H1 (cell line): ENCODE data around the gene PLK5. TPM values are rescaled to one million over a fixed set of nuclear protein-coding genes. Genes with fewer than 3 reads are reported as not detected.

Source experiments
- CTCF ChIA-PET: fragments of 300-600 bp; sonication (Branson Sonifier 250); formaldehyde crosslinking; loops from one replicate; lab custom pipeline; 2021; ENCODE audit not compliant: partially characterized antibody; lab: Charles Lee
- POLR2A ChIA-PET: fragments of 300-600 bp; sonication (Branson Sonifier 250); formaldehyde crosslinking; loops from one replicate; lab custom pipeline; 2021; ENCODE audit warnings: inconsistent platforms; ENCODE audit not compliant: partially characterized antibody; lab: Charles Lee
- DNase-seq, 2 experiments: peaks; one replicate each; pipeline versions ENCODE4 v3.0.0 to v3.0.0-alpha.2; 2010 to 2022; ENCODE audit warnings: low spot score in 2 of 2, low read depth in 1 of 2, mixed read lengths in 1 of 2
- FAIRE-seq: peaks from 2 replicates; lab custom pipeline; 2011; peaks lifted over from hg19 to GRCh38; lab: Jason Lieb, UNC
- H2AFZ ChIP-seq: 2 replicates; pipeline ENCODE4 v1.8.1; 2012; ENCODE audit warnings: low read length, inconsistent platforms
- H2AK5ac ChIP-seq: 2 replicates; pipeline ENCODE4 v1.6.1; 2013; ENCODE audit warnings: low read depth, low read length
- H2BK120ac ChIP-seq: replicated peaks from 2 replicates; pipeline ENCODE3; 2013; ENCODE audit warnings: low read depth, low read length, inconsistent platforms
- H2BK12ac ChIP-seq: 2 replicates; pipeline ENCODE4 v1.6.1; 2013; ENCODE audit warnings: low read depth, low read length
- H2BK15ac ChIP-seq: 2 replicates; pipeline ENCODE4 v1.6.1; 2013; ENCODE audit warnings: low read length
- H2BK20ac ChIP-seq: 2 replicates; pipeline ENCODE4 v1.6.1; 2013; ENCODE audit warnings: low read length
- H2BK5ac ChIP-seq: 2 replicates; pipeline ENCODE4 v1.6.1; 2013; ENCODE audit warnings: low read depth, low read length
- H3K14ac ChIP-seq: 2 replicates; pipeline ENCODE4 v1.6.1; 2013; ENCODE audit warnings: inconsistent platforms; ENCODE audit not compliant: insufficient read length
- H3K18ac ChIP-seq: 2 replicates; pipeline ENCODE4 v1.6.1; 2013; ENCODE audit warnings: low read length; ENCODE audit errors: extremely low read depth
- H3K23ac ChIP-seq: 2 replicates; pipeline ENCODE4 v1.6.1; 2013; ENCODE audit warnings: inconsistent platforms; ENCODE audit not compliant: insufficient read length
- H3K23me2 ChIP-seq: 2 replicates; pipeline ENCODE4 v1.6.1; 2013; ENCODE audit warnings: low read depth, low read length
- H3K27ac ChIP-seq: 2 replicates; pipeline ENCODE4 v1.6.1; 2011; ENCODE audit warnings: low read depth, low read length, inconsistent platforms
- H3K27me3 ChIP-seq, 4 experiments: replicated peaks in 1 of 4; 1 replicate in 1 of 4; 2 replicates in 3 of 4; pipeline versions ENCODE4 v1.6.1 to v1.8.1; 2011 to 2013; ENCODE audit warnings: low read length in 3 of 4, mild to moderate bottlenecking in 3 of 4, inconsistent platforms in 2 of 4, mixed read lengths in 2 of 4, moderate library complexity in 1 of 4; ENCODE audit not compliant: control insufficient read depth in 3 of 4, insufficient read depth in 3 of 4; ENCODE audit errors: extremely low read depth in 1 of 4
- H3K36me3 ChIP-seq, 4 experiments: 2 replicates each; pipeline versions ENCODE4 v1.6.1 to v1.8.1; 2011 to 2013; ENCODE audit warnings: mild to moderate bottlenecking in 4 of 4, low read length in 3 of 4, moderate library complexity in 2 of 4, control low read depth in 1 of 4, inconsistent platforms in 1 of 4; ENCODE audit not compliant: insufficient read depth in 4 of 4, control insufficient read depth in 2 of 4
- H3K4ac ChIP-seq: replicated peaks from 2 replicates; pipeline ENCODE3; 2013; ENCODE audit warnings: low read length, low read depth, mixed read lengths, inconsistent platforms; ENCODE audit not compliant: insufficient read length
- H3K4me1 ChIP-seq, 4 experiments: replicated peaks in 1 of 4; 1 replicate in 1 of 4; 2 replicates in 3 of 4; pipeline versions ENCODE4 v1.6.1 to v1.8.1; 2011 to 2013; ENCODE audit warnings: low read length in 3 of 4, inconsistent platforms in 2 of 4, mixed read lengths in 1 of 4; ENCODE audit not compliant: insufficient read depth in 4 of 4, control insufficient read depth in 3 of 4
- H3K4me2 ChIP-seq, 2 experiments: 2 replicates each; pipeline versions ENCODE4 v1.6.1 to v1.8.1; 2011 to 2013; ENCODE audit warnings: low read depth in 2 of 2, low read length in 2 of 2, control low read depth in 1 of 2, inconsistent platforms in 1 of 2, mild to moderate bottlenecking in 1 of 2; ENCODE audit not compliant: insufficient read depth in 1 of 2
- H3K4me3 ChIP-seq, 4 experiments: fragments of 200-600, 300-600 bp in 1 of 4; sonication (generic), shearing (Covaris generic), sonication (Bioruptor Twin) in 1 of 4; 2 replicates each; pipeline versions ENCODE4 v1.5.1 to v1.8.1; 2011 to 2016; ENCODE audit warnings: low read length in 4 of 4, low read depth in 3 of 4, control low read depth in 2 of 4, inconsistent platforms in 2 of 4, mild to moderate bottlenecking in 2 of 4, mixed read lengths in 1 of 4, moderate library complexity in 1 of 4; ENCODE audit not compliant: insufficient read depth in 2 of 4; ENCODE audit errors: extremely low read depth in 1 of 4
- H3K56ac ChIP-seq: replicated peaks from 2 replicates; pipeline ENCODE3; 2013; ENCODE audit warnings: low read depth, mild to moderate bottlenecking, mixed read lengths, low read length, inconsistent platforms; ENCODE audit not compliant: insufficient read length
- H3K79me1 ChIP-seq: 2 replicates; pipeline ENCODE4 v1.6.1; 2013; ENCODE audit warnings: low read depth, low read length, control low read depth
- H3K79me2 ChIP-seq, 2 experiments: 2 replicates each; pipeline versions ENCODE4 v1.6.1 to v1.8.1; 2012 to 2013; ENCODE audit warnings: low read length in 2 of 2, mild to moderate bottlenecking in 2 of 2, inconsistent platforms in 1 of 2; ENCODE audit not compliant: insufficient read depth in 2 of 2, control insufficient read depth in 1 of 2
- H3K9ac ChIP-seq, 4 experiments: replicated peaks in 1 of 4; 1 replicate in 1 of 4; 2 replicates in 3 of 4; pipeline versions ENCODE4 v1.6.1 to v1.8.1; 2011 to 2013; ENCODE audit warnings: low read depth in 3 of 4, low read length in 3 of 4, control low read depth in 2 of 4, mild to moderate bottlenecking in 2 of 4, moderate library complexity in 2 of 4, inconsistent platforms in 1 of 4; ENCODE audit errors: extremely low read depth in 1 of 4
- H3K9me3 ChIP-seq, 2 experiments: 2 replicates each; pipeline versions ENCODE4 v1.6.1 to v1.8.1; 2012 to 2013; ENCODE audit warnings: mild to moderate bottlenecking in 2 of 2, moderate library complexity in 2 of 2, control low read depth in 1 of 2, inconsistent platforms in 1 of 2, low read depth in 1 of 2, low read length in 1 of 2, mixed read lengths in 1 of 2; ENCODE audit not compliant: insufficient read depth in 2 of 2
- H4K20me1 ChIP-seq, 2 experiments: replicated peaks in 1 of 2; 2 replicates each; pipeline versions ENCODE3 to v1.8.1; 2011 to 2013; ENCODE audit warnings: inconsistent platforms in 2 of 2, low read length in 2 of 2, mild to moderate bottlenecking in 1 of 2; ENCODE audit not compliant: insufficient read depth in 2 of 2, control insufficient read depth in 1 of 2
- H4K5ac ChIP-seq: 2 replicates; pipeline ENCODE4 v1.6.1; 2013; ENCODE audit warnings: low read length, low read depth, mixed read lengths, inconsistent platforms; ENCODE audit not compliant: insufficient read length
- H4K8ac ChIP-seq: 2 replicates; pipeline ENCODE4 v1.8.0; 2013; ENCODE audit warnings: mild to moderate bottlenecking, moderate library complexity, low read length, inconsistent platforms; ENCODE audit not compliant: insufficient read depth; ENCODE audit errors: extremely low read depth
- H4K91ac ChIP-seq: replicated peaks from 2 replicates; pipeline ENCODE3; 2013; ENCODE audit warnings: low read length, mixed read lengths, inconsistent platforms; ENCODE audit not compliant: insufficient read length
- ATF3 ChIP-seq: IDR thresholded peaks from 2 replicates; pipeline ENCODE4 v1.6.1; 2011; ENCODE audit warnings: low read depth, mild to moderate bottlenecking, low read length; ENCODE audit not compliant: insufficient read depth
- EGR1 ChIP-seq: IDR thresholded peaks from 2 replicates; pipeline ENCODE4 v1.6.1; 2011; ENCODE audit warnings: low read depth, low read length, borderline replicate concordance
- HDAC6 ChIP-seq: IDR thresholded peaks from one replicate; pipeline ENCODE4 v1.7.1; 2012; ENCODE audit warnings: low read depth, mild to moderate bottlenecking, inconsistent platforms, low read length, moderate library complexity
- POLR2A ChIP-seq, 2 experiments: IDR thresholded peaks; 1 replicate in 1 of 2; 2 replicates in 1 of 2; pipeline ENCODE4 v1.6.1; 2011; ENCODE audit warnings: low read depth in 2 of 2, low read length in 2 of 2, mild to moderate bottlenecking in 2 of 2; ENCODE audit errors: control extremely low read depth in 1 of 2
- TAF1 ChIP-seq: IDR thresholded peaks from 2 replicates; pipeline ENCODE4 v1.6.1; 2011; ENCODE audit warnings: mild to moderate bottlenecking, low read depth, low read length
- WGBS, 2 experiments: shearing (Covaris generic) in 1 of 2; methylation state at CpG; one replicate each; pipeline versions ENCODE4 v1.1.6 to v1.1.7; 2013 to 2015; ENCODE audit warnings: low lambda C conversion rate in 2 of 2, mixed read lengths in 2 of 2, inconsistent platforms in 1 of 2, low coverage in 1 of 2, missing lambda C conversion rate in 1 of 2; ENCODE audit not compliant: insufficient replicate concordance in 2 of 2, insufficient coverage in 1 of 2, insufficient read length in 1 of 2; ENCODE audit errors: extremely low coverage in 1 of 2, missing lambda C conversion rate in 1 of 2; 5-methylcytosine and 5-hydroxymethylcytosine counted together
- polyA plus RNA-seq, 7 experiments: library from polyadenylated mRNA; depleted of rRNA in 3 of 7; stranded (reverse) in 5 of 7; unstranded in 2 of 7; fragments of >200 nt in 5 of 7; fragments of 200-250 nt in 2 of 7; gene quantifications; 1 replicate in 5 of 7; 2 replicates in 1 of 7; 4 replicates in 1 of 7; pipeline versions ENCODE4 v1.2.1 to v1.2.3, GENCODE V29; 2011 to 2013; ENCODE audit warnings: missing spikeins in 2 of 7, mixed read lengths in 2 of 7
- total RNA-seq: library from RNA; stranded (reverse); fragmentation: NEBNext Ultra II Directional; extraction: Animal tissue kit (Norgen Biotek cat#: 25700); gene quantifications from 2 replicates; pipeline ENCODE4 v1.2.1, GENCODE V29; 2021
- TF ChIP-seq, protein P1 (sequence below): IDR thresholded peaks from 2 replicates; pipeline ENCODE4 v1.6.1; 2012; ENCODE audit warnings: inconsistent platforms

Gene PLK5
- total and polyA plus RNA-seq, 2 of the 8 experiments (the other 6 are each of a cell fraction or from before 2014, with no cell fraction given) = 0.43 to 0.45 TPM

DNA sequence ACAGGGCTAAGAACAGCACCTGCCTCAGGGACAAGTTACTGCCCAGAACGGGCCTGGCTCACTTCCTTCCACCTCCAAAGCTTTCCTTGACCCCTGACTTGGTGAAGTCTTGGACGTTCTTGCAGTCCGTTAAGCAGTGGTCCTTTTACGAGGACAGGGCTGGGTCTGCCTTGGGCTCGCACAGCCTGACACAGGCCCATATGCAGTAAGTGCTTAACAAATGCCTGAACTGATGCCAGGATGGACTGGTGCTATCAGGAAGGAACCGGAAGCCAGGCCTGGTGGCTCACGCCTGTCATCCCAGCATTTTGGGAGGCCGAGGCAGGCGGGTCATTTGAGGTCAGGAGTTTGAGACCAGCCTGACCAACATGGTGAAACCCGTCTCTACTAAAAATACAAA, 1.8 kb upstream of the PLK5 start:
- CTCF ChIA-PET = interaction anchor here (0.7 to 1.0 kb wide), 3 partner anchors 25 to 131 kb away, joined by 3 read pairs; no protein-coding TSS in a partner anchor
- peaks cover 19 to 36% (median 31%) of the 10 kb centered on the region in 4 experiments for H3K27me3 ChIP-seq

More for the DNA sequence above, 1.8 kb upstream of the PLK5 start:
- Histone ChIP-seq H2BK12ac (no peak overlapping the region), H2AK5ac (no peak overlapping the region), H3K4me1 (peaks cover 0 to 3% (median 1%) of the 10 kb centered on the region in 4 experiments; a peak in 3 of 7 replicates), H3K14ac (no peak overlapping the region), H3K23ac (no peak overlapping the region), H2BK15ac (no peak overlapping the region), H3K36me3 (no peaks in the 10 kb centered on the region; a peak in 1 of 8 replicates), H3K23me2 (peaks cover 8% of the 10 kb centered on the region; the same call in 1 of the 2 replicates), H2BK20ac (no peak overlapping the region), H3K79me1 (no peaks in the 10 kb centered on the region), H3K27ac (no peak overlapping the region), H2AFZ (no peak overlapping the region), H3K9ac (no peak overlapping the region), H3K4me3 (no peak overlapping the region), H4K5ac (no peak overlapping the region), H2BK120ac (no peak overlapping the region), H4K20me1 (peaks cover 8 to 14% of the 10 kb centered on the region in 2 experiments), H4K8ac (no peak overlapping the region), H3K56ac (no peak overlapping the region), H3K4ac (no peak overlapping the region), H3K18ac (no peak overlapping the region), H4K91ac (no peak overlapping the region), H3K4me2 (no peak overlapping the region), H3K9me3 (no peaks in the 10 kb centered on the region), H2BK5ac (no peak overlapping the region), H3K79me2 (no peaks in the 10 kb centered on the region)
- TF ChIP-seq, protein P1, sequence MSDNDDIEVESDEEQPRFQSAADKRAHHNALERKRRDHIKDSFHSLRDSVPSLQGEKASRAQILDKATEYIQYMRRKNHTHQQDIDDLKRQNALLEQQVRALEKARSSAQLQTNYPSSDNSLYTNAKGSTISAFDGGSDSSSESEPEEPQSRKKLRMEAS = no peak
- TF ChIP-seq ATF3 (no peak), EGR1 (no peak), POLR2A (IDR thresholded peaks at IDR 0.05; ENCODE audit: control extremely low read depth in 1 of 2, low read depth in 2 of 2, low read length in 2 of 2) (no peak), HDAC6 (no peak), TAF1 (no peak)
- no peak for FAIRE-seq
- 85% methylated on average over 9 of the region's 10 CpGs; no CpG with 5 or more reads in 1 of the 2 experiments for WGBS, 2 experiments
- DNase-seq = no peak
- POLR2A ChIA-PET = interaction anchor here (2.7 kb wide), 1 partner anchor 70 kb away, joined by 7 read pairs; the partner anchor contains the start of gene MBD3
